ENCODE results near the gene UBN1. TPM values are rescaled to one million over a fixed set of nuclear protein-coding genes. Genes with fewer than 3 reads are reported as not detected.

UBN1 gene
- total RNA-seq, 1 donor from 2014 or later = 44.2 TPM

DNA sequence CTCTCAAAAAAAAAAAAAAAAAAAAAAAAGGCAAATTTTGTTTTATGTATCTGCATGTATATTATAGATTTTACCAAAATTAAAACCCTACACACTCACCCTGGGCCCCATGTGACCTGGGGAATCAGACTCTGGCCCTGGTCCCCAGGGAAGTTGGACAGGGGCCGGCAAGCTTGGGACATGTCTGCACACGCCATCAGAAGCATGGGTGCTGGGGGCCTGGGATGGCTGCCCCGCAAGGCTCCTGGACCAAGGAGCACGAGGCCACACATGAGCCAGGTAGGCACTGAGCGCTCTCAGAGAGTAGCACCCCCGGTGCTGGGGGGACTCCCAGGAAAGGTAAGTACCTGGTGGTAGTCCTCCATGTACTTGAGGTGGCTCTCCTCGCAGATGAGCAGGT is 50.0 kb downstream of the UBN1 start:
- Mint-ChIP-seq H3K36me3 (ENCODE audit: low read depth) (no peaks in the 10 kb centered on the region), H3K27me3 (ENCODE audit: low read depth) (no peaks in the 10 kb centered on the region), H3K4me1 (no peaks in the 10 kb centered on the region), H3K27ac (ENCODE audit: unreplicated experiment) (no peak overlapping the region), H3K9me3 (no peaks in the 10 kb centered on the region), H3K4me3 (no peak overlapping the region)
- TF ChIP-seq, protein P1, sequence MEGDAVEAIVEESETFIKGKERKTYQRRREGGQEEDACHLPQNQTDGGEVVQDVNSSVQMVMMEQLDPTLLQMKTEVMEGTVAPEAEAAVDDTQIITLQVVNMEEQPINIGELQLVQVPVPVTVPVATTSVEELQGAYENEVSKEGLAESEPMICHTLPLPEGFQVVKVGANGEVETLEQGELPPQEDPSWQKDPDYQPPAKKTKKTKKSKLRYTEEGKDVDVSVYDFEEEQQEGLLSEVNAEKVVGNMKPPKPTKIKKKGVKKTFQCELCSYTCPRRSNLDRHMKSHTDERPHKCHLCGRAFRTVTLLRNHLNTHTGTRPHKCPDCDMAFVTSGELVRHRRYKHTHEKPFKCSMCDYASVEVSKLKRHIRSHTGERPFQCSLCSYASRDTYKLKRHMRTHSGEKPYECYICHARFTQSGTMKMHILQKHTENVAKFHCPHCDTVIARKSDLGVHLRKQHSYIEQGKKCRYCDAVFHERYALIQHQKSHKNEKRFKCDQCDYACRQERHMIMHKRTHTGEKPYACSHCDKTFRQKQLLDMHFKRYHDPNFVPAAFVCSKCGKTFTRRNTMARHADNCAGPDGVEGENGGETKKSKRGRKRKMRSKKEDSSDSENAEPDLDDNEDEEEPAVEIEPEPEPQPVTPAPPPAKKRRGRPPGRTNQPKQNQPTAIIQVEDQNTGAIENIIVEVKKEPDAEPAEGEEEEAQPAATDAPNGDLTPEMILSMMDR (conservative IDR thresholded peaks at IDR 0.05) = no peak
- DNase-seq (ENCODE audit: low read depth, low spot score) = no peak

DNA sequence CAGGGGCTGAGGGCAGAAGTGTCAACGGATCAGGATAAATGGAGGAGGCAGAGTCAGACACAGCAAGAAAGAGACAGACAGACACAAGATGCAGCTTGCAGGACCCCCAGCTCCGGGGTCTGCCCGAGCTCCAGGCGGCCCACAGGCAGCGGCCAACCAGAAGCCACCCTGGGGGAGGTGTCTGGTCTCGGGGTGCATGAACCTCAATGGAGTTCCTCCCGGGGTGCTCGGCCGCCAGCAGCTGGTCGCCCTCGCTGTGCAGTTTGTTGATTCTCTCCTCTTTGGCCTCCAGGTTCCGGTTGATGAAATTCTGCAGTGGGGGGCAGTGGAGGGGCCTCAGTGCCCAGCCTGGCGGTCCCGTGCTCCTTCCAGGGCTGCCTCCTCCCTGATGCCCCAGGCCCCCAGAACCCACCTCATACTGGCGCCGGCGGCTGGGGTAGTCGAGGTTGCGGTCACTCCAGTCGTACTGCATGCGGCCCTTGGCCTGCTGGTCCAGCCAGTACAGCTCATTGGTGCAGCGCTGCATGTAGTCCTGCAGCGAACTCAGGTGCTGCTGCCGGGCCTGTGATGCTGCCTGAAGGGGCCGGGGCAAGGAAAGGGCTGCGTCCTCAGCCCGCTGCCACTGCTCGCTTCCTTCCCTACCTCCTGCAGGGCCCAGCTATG is 51.7 kb downstream of the UBN1 start:
- Mint-ChIP-seq H3K4me3 (no peak overlapping the region), H3K27me3 (ENCODE audit: low read depth) (no peaks in the 10 kb centered on the region), H3K27ac (ENCODE audit: unreplicated experiment) (no peak overlapping the region), H3K9me3 (no peaks in the 10 kb centered on the region), H3K36me3 (ENCODE audit: low read depth) (no peaks in the 10 kb centered on the region), H3K4me1 (no peaks in the 10 kb centered on the region)
- TF ChIP-seq, protein P1 (conservative IDR thresholded peaks at IDR 0.05) = no peak
- no peak for DNase-seq (ENCODE audit: low read depth, low spot score)

DNA sequence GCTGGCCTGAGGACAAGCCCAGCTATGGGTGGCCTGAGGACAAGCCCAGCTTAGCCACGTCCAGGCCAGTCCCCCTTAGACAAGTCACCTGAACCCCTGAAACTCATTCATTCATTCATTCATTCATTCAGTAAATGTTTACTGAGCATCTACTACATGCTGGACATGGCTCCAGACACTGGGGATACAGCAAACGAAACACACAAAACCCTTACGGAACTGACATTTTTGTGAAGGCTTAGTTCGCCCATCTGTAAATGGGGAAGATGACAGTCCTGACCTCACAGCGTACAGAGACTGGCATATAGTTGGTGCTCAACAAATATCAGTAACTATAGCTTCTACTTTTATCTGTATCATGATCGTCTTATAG is 52.2 kb downstream of the UBN1 start:
- TF ChIP-seq, protein P1 (conservative IDR thresholded peaks at IDR 0.05) = no peak
- H3K4me3 Mint-ChIP-seq = no peak overlapping the region
- H3K36me3 Mint-ChIP-seq (ENCODE audit: low read depth) = no peaks in the 10 kb centered on the region
- no peak overlapping the region for H3K27ac Mint-ChIP-seq (ENCODE audit: unreplicated experiment)
- no peak for DNase-seq (ENCODE audit: low read depth, low spot score)
- no peaks in the 10 kb centered on the region for H3K4me1 Mint-ChIP-seq
- H3K27me3 Mint-ChIP-seq (ENCODE audit: low read depth) = peaks cover 5% of the 10 kb centered on the region
- no peaks in the 10 kb centered on the region for H3K9me3 Mint-ChIP-seq

DNA sequence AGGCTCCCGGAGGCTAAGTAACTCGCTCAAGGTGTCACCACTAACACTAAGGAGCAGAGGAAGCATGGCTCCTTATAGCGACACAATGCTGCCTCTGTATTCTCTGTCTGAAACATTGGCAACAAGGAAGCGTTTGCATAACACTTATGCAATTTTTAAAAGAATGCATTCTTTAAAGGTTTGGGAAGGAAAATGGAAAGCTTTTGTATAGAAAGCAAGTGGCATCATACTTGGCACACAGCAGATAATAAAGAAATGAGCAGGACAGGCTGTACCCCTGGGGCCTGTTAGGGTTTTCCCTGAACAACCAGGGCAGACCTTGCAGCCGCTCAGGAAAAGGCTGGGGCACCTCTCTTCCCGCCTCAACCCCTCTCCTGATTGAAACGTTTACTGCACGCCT is 52.8 kb downstream of the UBN1 start:
- TF ChIP-seq, protein P1 (conservative IDR thresholded peaks at IDR 0.05) = no peak
- Mint-ChIP-seq H3K27ac (ENCODE audit: unreplicated experiment) (no peak overlapping the region), H3K4me1 (no peaks in the 10 kb centered on the region), H3K4me3 (no peak overlapping the region), H3K36me3 (ENCODE audit: low read depth) (no peaks in the 10 kb centered on the region), H3K27me3 (ENCODE audit: low read depth) (peaks cover 9% of the 10 kb centered on the region), H3K9me3 (no peaks in the 10 kb centered on the region)
- no peak for DNase-seq (ENCODE audit: low read depth, low spot score)

DNA sequence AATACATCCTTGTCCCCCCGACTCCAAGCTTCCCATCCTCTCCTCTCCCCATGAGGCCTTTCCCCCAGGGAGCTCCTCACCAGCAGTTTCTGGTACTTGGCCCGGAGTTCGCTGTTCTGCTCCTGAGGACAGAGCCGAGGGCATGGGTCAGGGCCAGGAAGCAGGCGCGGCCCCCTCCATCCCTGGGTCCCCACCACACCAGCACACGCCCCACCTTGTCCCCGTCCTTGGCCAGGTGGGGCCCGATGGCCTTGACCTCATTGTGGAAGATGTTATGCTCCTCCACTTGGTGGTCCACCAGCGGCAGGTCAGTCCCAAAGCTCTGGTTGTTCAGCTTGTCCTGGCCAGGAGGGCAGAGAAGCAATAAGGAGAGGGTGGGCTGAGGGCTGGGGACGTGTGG is 53.5 kb downstream of the UBN1 start:
- Mint-ChIP-seq H3K9me3 (no peaks in the 10 kb centered on the region), H3K4me3 (no peak overlapping the region), H3K4me1 (no peaks in the 10 kb centered on the region), H3K27ac (ENCODE audit: unreplicated experiment) (no peak overlapping the region), H3K36me3 (ENCODE audit: low read depth) (no peaks in the 10 kb centered on the region), H3K27me3 (ENCODE audit: low read depth) (peaks cover 9% of the 10 kb centered on the region)
- DNase-seq (ENCODE audit: low read depth, low spot score) = no peak
- TF ChIP-seq, protein P1 (conservative IDR thresholded peaks at IDR 0.05) = no peak
